Activated CD8-positive, alpha-beta memory T cell treated with anti-CD3 and anti-CD28 coated beads, Interleukin-2, amount 50 U/mL, for 48 hours (primary cell): Measurements from ENCODE around the gene TRIM50.
A peak's percentile ranks its signal among the peaks of the same experiment; 100 is the strongest.
"Not testable (repeated sequence)": the region's sequence is repeated elsewhere in the genome, so short reads cannot be mapped to it uniquely, and the experiment has no call there.

Experiments
- DNase-seq: peaks from one replicate; pipeline ENCODE4 v3.0.0-alpha.2; 2020

TRIM50 gene

GRCh38 chr7:73312831-73313520 lies 14.9 kb downstream of the TRIM50 start:
- DNase-seq: no peak

GRCh38 chr7:73311421-73311820 lies 16.5 kb downstream of the TRIM50 start:
- DNase-seq: not testable (repeated sequence)

- DNase-seq: peak; percentile 95
Observed at GRCh38 chr7:73308665-73309214, 19.1 kb downstream of the TRIM50 start, which contains the start of gene NSUN5. Gene NSUN5, minus strand, starts transcription at chr7:73308826. Its CDS starts 36 bp downstream, at chr7:73308790.

- DNase-seq: peak; percentile 56
Observed at GRCh38 chr7:73308074-73308664, 19.7 kb downstream of the TRIM50 start.

- peak; percentile 29 for DNase-seq
Observed at GRCh38 chr7:73307436-73307835, 20.4 kb downstream of the TRIM50 start.

- DNase-seq: peak; percentile 40
Observed at GRCh38 chr7:73304612-73305387, 23.1 kb downstream of the TRIM50 start.

- DNase-seq: no peak
Observed at GRCh38 chr7:73304071-73304470, 23.8 kb downstream of the TRIM50 start.

GRCh38 chr7:73303546-73303945 lies 24.3 kb downstream of the TRIM50 start:
- no peak for DNase-seq

- DNase-seq: not testable (repeated sequence)
Observed at GRCh38 chr7:73302846-73303245, 25.0 kb downstream of the TRIM50 start.

GRCh38 chr7:73301108-73301507 lies 26.8 kb downstream of the TRIM50 start:
- not testable (repeated sequence) for DNase-seq

- not testable (repeated sequence) for DNase-seq
Observed at GRCh38 chr7:73299812-73300211, 28.1 kb downstream of the TRIM50 start.

- not testable (repeated sequence) for DNase-seq
Observed at GRCh38 chr7:73297706-73298105, 30.2 kb downstream of the TRIM50 start.

- not testable (repeated sequence) for DNase-seq
Observed at GRCh38 chr7:73297235-73297634, 30.6 kb downstream of the TRIM50 start.

GRCh38 chr7:73277210-73277609 lies 50.7 kb downstream of the TRIM50 start:
- DNase-seq: not testable (repeated sequence)

GRCh38 chr7:73267813-73268212 lies 60.1 kb downstream of the TRIM50 start:
- DNase-seq: not testable (repeated sequence)

- not testable (repeated sequence) for DNase-seq
Observed at GRCh38 chr7:73266719-73267368, 61.0 kb downstream of the TRIM50 start.
